ENCODE results near the gene SLC66A1.

The SLC66A1 gene

GRCh38 chr1:19341201-19342061, 29.3 kb downstream of the SLC66A1 start:
- no peak overlapping the region for H3K4me3 ChIP-seq (ENCODE audit: low read depth, low read length)
- peak; percentile 91 for TF ChIP-seq CTCF (IDR thresholded peaks at IDR 0.05; ENCODE audit: borderline replicate concordance, insufficient read depth, low read depth, low read length)

GRCh38 chr1:19342062-19342750, 30.1 kb downstream of the SLC66A1 start:
- TF ChIP-seq CTCF (IDR thresholded peaks at IDR 0.05; ENCODE audit: borderline replicate concordance, insufficient read depth, low read depth, low read length) = no peak
- H3K4me3 ChIP-seq (ENCODE audit: low read depth, low read length) = no peak overlapping the region

- no peak for TF ChIP-seq CTCF (IDR thresholded peaks at IDR 0.05; ENCODE audit: borderline replicate concordance, insufficient read depth, low read depth, low read length)
- no peak overlapping the region for H3K4me3 ChIP-seq (ENCODE audit: low read depth, low read length)
These were observed 30.9 kb downstream of the SLC66A1 start for GRCh38 chr1:19342894-19343616.

GRCh38 chr1:19343617-19344350, 31.7 kb downstream of the SLC66A1 start:
- H3K4me3 ChIP-seq (ENCODE audit: low read depth, low read length) = no peak overlapping the region
- TF ChIP-seq CTCF (IDR thresholded peaks at IDR 0.05; ENCODE audit: borderline replicate concordance, insufficient read depth, low read depth, low read length) = no peak

- H3K4me3 ChIP-seq (ENCODE audit: low read depth, low read length) = no peak overlapping the region
- TF ChIP-seq CTCF (IDR thresholded peaks at IDR 0.05; ENCODE audit: borderline replicate concordance, insufficient read depth, low read depth, low read length) = peak; percentile 96
These were observed 32.3 kb downstream of the SLC66A1 start for GRCh38 chr1:19344372-19344810.

- no peak overlapping the region for H3K4me3 ChIP-seq (ENCODE audit: low read depth, low read length)
- no peak for TF ChIP-seq CTCF (IDR thresholded peaks at IDR 0.05; ENCODE audit: borderline replicate concordance, insufficient read depth, low read depth, low read length)
These were observed 32.7 kb downstream of the SLC66A1 start for GRCh38 chr1:19344831-19345230.

All from GM12875 (cell line).